ENCODE data around the gene CDKN1B. TPM values are rescaled to one million over a fixed set of nuclear protein-coding genes. Genes with fewer than 3 reads are reported as not detected.

CDKN1B gene
- total RNA-seq, 1 donor from 2014 or later, result 78.9 TPM

DNA sequence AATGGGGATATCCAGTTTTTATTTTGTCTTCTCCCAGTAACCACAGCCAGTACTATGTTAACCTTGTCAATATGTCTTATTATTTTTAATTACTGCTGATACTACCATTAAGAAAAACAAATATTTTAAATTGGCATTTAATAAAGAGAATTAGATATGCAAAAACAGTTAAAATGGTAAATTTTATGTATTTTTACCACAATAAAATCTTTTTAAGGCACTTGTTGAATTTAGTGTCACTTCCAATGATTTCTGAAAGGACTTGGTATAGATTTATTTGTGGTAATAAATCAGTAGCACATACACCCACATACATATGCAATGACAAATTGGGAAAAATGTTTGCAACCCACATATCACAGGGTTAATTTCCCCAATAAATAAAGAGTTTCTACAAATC lies 14.0 kb downstream of the CDKN1B start:
- Mint-ChIP-seq H3K27me3 (ENCODE audit: unreplicated experiment) (no peaks in the 10 kb centered on the region), H3K27ac (ENCODE audit: unreplicated experiment) (no peak overlapping the region), H3K4me3 (ENCODE audit: unreplicated experiment) (no peak overlapping the region), H3K4me1 (ENCODE audit: unreplicated experiment) (peaks cover 50% of the 10 kb centered on the region), H3K36me3 (ENCODE audit: unreplicated experiment) (peaks cover 3% of the 10 kb centered on the region), H3K9me3 (ENCODE audit: unreplicated experiment) (no peaks in the 10 kb centered on the region)
- TF ChIP-seq, protein P1, sequence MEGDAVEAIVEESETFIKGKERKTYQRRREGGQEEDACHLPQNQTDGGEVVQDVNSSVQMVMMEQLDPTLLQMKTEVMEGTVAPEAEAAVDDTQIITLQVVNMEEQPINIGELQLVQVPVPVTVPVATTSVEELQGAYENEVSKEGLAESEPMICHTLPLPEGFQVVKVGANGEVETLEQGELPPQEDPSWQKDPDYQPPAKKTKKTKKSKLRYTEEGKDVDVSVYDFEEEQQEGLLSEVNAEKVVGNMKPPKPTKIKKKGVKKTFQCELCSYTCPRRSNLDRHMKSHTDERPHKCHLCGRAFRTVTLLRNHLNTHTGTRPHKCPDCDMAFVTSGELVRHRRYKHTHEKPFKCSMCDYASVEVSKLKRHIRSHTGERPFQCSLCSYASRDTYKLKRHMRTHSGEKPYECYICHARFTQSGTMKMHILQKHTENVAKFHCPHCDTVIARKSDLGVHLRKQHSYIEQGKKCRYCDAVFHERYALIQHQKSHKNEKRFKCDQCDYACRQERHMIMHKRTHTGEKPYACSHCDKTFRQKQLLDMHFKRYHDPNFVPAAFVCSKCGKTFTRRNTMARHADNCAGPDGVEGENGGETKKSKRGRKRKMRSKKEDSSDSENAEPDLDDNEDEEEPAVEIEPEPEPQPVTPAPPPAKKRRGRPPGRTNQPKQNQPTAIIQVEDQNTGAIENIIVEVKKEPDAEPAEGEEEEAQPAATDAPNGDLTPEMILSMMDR (IDR thresholded peaks at IDR 0.05), result no peak
- DNase-seq (ENCODE audit: extremely low spot score, unreplicated experiment), result no peak

DNA sequence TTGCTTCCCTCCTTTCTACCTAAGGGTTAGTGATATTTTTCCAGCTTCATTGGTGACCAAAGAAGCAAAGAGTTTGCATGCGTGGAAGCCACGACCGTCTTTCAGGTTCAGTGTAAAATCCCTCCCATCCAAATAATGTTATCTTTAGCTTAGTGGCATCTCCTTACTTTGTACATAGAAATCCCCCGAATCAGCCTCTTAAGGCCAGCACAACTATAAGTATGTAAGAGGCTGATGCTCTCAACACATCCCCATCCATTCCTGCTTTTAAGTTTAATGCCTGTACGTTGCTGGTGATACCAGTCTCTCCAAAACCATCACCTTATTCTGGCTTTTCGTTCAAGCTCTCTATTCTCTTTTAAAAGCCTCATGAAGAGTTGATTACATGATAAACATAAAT lies 14.6 kb downstream of the CDKN1B start:
- Mint-ChIP-seq H3K27ac (ENCODE audit: unreplicated experiment) (peak overlapping the region; percentile 2), H3K27me3 (ENCODE audit: unreplicated experiment) (no peaks in the 10 kb centered on the region), H3K4me1 (ENCODE audit: unreplicated experiment) (peaks cover 49% of the 10 kb centered on the region), H3K36me3 (ENCODE audit: unreplicated experiment) (peaks cover 3% of the 10 kb centered on the region), H3K4me3 (ENCODE audit: unreplicated experiment) (no peak overlapping the region), H3K9me3 (ENCODE audit: unreplicated experiment) (no peaks in the 10 kb centered on the region)
- TF ChIP-seq, protein P1 (IDR thresholded peaks at IDR 0.05), result no peak
- DNase-seq (ENCODE audit: extremely low spot score, unreplicated experiment), result no peak

DNA sequence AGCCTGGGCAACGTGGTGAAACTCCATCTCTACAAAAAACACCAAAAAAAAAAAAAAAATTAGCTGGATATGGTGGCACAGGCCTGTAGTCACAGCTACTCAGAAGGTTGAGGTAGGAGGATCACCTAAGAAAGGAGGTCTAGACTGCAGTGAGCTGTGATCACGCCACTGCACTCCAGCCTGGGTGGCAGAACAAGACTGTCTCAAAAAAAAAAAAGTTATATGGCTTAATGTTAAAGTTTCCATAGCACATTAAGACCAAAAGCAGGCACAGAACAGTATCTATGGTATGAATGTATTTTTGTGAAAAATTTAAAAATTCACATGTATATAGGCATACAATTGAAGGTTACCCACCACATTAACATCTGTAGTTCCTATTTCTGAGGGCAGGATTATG lies 15.9 kb downstream of the CDKN1B start:
- Mint-ChIP-seq H3K27ac (ENCODE audit: unreplicated experiment) (peak overlapping the region; percentile 92), H3K27me3 (ENCODE audit: unreplicated experiment) (no peaks in the 10 kb centered on the region), H3K4me3 (ENCODE audit: unreplicated experiment) (no peak overlapping the region), H3K4me1 (ENCODE audit: unreplicated experiment) (peaks cover 53% of the 10 kb centered on the region), H3K36me3 (ENCODE audit: unreplicated experiment) (peaks cover under 1% of the 10 kb centered on the region), H3K9me3 (ENCODE audit: unreplicated experiment) (no peaks in the 10 kb centered on the region)
- no peak for DNase-seq (ENCODE audit: extremely low spot score, unreplicated experiment)
- TF ChIP-seq, protein P1 (IDR thresholded peaks at IDR 0.05), result no peak

DNA sequence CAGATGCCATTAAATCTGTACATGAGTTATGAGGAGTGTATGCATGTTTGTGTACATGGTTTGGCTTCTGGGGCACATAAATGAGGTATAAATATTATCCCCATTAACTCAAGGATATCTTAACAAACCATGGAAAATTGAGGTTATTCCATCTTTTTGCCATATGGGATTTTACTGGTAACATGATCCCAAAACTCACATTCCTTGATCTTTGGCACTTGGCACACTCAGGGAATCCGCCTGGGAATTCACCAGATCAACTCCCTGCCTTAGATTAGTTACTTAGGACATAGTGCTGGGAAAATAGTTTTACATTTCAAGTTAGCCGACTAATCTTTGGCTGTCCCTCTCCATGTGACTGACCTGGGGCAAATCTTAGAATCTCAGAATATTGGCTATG lies 16.9 kb downstream of the CDKN1B start:
- H3K27ac Mint-ChIP-seq (ENCODE audit: unreplicated experiment), result peak overlapping the region; percentile 92

DNA sequence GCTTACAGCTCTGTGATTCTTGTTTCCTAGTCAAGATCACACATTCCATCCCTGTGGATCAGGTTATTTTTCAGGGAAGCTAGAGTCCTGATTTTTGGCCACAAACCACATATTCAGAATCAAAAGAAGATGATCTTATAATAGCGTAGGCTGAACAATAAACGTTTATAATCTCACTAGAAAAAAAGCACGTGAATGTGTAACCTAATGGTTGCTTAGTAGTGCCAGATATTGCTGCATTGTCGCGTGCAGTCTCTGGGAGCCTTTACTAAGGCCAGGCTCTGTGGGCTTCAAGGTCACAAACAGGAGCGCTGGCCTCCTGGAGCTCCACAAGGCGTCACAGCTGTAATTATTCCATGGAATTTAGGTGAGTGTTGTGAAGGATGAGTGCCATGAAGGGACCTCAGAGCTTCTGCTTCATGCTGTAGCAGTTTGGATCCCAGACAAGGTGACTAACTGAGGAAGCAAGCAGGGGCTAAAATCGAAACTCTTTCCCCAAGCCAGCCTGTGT lies 17.4 kb downstream of the CDKN1B start:
- TF ChIP-seq, protein P1 (IDR thresholded peaks at IDR 0.05), result no peak
- H3K4me1 Mint-ChIP-seq (ENCODE audit: unreplicated experiment), result peaks cover 48% of the 10 kb centered on the region
- H3K36me3 Mint-ChIP-seq (ENCODE audit: unreplicated experiment), result no peaks in the 10 kb centered on the region
- peak overlapping the region; percentile 92 for H3K27ac Mint-ChIP-seq (ENCODE audit: unreplicated experiment)
- H3K4me3 Mint-ChIP-seq (ENCODE audit: unreplicated experiment), result peak overlapping the region; percentile 46
- no peaks in the 10 kb centered on the region for H3K9me3 Mint-ChIP-seq (ENCODE audit: unreplicated experiment)
- no peaks in the 10 kb centered on the region for H3K27me3 Mint-ChIP-seq (ENCODE audit: unreplicated experiment)
- DNase-seq (ENCODE audit: extremely low spot score, unreplicated experiment), result no peak

More for the DNA sequence above, 16.9 kb downstream of the CDKN1B start:
- no peaks in the 10 kb centered on the region for H3K9me3 Mint-ChIP-seq (ENCODE audit: unreplicated experiment)
- no peaks in the 10 kb centered on the region for H3K36me3 Mint-ChIP-seq (ENCODE audit: unreplicated experiment)
- peak overlapping the region; percentile 10 for H3K4me3 Mint-ChIP-seq (ENCODE audit: unreplicated experiment)
- TF ChIP-seq, protein P1 (IDR thresholded peaks at IDR 0.05), result no peak
- no peak for DNase-seq (ENCODE audit: extremely low spot score, unreplicated experiment)
- H3K27me3 Mint-ChIP-seq (ENCODE audit: unreplicated experiment), result no peaks in the 10 kb centered on the region
- H3K4me1 Mint-ChIP-seq (ENCODE audit: unreplicated experiment), result peaks cover 49% of the 10 kb centered on the region
